Measurements from ENCODE around the gene SELENOV.
A peak's percentile ranks its signal among the peaks of the same experiment; 100 is the strongest.

DNA sequence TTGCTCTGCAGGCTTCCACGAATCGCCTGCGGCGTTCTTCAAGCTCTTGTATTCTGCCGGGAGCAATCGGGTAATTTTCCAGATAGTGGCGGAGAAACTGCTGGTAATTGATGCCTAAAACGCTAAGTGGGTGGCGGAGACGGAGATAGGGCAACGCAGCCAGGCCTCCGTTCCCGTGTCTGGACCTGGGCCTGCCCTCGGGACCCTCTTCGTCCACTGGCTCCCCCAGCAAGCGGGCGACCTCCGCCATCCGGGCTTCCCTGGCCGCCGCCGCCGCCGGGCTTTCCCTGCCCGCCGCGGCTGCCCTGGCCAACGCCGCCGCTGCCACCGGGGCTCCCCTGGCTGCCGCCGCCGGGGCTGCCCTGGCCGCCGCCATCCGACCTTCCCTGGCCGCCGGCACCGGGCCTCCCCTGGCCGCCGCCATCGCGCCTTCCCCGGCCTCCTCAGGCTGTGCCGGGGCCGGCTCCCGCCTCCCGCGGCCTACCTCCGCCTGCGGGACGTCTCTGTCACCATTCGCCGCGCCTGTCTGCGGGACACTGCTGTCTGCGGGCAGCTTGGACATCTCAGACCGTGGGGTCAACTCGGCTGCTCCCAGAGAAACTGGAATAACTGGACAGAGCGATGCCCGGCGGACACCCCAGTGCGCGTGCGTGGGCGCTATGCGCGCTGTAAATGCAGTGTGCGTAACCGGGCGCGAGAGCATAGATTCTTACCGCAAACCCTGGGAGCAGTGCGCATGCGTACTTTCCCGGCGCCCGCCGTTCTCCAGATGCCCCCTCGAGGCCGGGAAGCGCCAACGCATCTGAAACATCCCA, 24.8 kb downstream of the SELENOV start, which contains the start of gene EID2:
- TF ChIP-seq, protein P1, sequence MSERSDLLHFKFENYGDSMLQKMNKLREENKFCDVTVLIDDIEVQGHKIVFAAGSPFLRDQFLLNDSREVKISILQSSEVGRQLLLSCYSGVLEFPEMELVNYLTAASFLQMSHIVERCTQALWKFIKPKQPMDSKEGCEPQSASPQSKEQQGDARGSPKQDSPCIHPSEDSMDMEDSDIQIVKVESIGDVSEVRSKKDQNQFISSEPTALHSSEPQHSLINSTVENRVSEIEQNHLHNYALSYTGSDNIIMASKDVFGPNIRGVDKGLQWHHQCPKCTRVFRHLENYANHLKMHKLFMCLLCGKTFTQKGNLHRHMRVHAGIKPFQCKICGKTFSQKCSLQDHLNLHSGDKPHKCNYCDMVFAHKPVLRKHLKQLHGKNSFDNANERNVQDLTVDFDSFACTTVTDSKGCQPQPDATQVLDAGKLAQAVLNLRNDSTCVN (tag by site-specific recombination; optimal IDR thresholded peaks at IDR 0.05): peak; percentile 100
- no peak for TF ChIP-seq ZBTB7A (tag by site-specific recombination; IDR thresholded peaks at IDR 0.05; ENCODE audit: low read depth)
- TF ChIP-seq, protein P2, sequence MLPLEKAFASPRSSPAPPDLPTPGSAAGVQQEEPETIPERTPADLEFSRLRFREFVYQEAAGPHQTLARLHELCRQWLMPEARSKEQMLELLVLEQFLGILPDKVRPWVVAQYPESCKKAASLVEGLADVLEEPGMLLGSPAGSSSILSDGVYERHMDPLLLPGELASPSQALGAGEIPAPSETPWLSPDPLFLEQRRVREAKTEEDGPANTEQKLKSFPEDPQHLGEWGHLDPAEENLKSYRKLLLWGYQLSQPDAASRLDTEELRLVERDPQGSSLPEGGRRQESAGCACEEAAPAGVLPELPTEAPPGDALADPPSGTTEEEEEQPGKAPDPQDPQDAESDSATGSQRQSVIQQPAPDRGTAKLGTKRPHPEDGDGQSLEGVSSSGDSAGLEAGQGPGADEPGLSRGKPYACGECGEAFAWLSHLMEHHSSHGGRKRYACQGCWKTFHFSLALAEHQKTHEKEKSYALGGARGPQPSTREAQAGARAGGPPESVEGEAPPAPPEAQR (tag by site-specific recombination; IDR thresholded peaks at IDR 0.05): no peak
- no peak for TF ChIP-seq ZIC2 (tag by site-specific recombination; IDR thresholded peaks at IDR 0.05)
- TF ChIP-seq, protein P3, sequence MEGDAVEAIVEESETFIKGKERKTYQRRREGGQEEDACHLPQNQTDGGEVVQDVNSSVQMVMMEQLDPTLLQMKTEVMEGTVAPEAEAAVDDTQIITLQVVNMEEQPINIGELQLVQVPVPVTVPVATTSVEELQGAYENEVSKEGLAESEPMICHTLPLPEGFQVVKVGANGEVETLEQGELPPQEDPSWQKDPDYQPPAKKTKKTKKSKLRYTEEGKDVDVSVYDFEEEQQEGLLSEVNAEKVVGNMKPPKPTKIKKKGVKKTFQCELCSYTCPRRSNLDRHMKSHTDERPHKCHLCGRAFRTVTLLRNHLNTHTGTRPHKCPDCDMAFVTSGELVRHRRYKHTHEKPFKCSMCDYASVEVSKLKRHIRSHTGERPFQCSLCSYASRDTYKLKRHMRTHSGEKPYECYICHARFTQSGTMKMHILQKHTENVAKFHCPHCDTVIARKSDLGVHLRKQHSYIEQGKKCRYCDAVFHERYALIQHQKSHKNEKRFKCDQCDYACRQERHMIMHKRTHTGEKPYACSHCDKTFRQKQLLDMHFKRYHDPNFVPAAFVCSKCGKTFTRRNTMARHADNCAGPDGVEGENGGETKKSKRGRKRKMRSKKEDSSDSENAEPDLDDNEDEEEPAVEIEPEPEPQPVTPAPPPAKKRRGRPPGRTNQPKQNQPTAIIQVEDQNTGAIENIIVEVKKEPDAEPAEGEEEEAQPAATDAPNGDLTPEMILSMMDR (tag by site-specific recombination; IDR thresholded peaks at IDR 0.05): peak; percentile 97
- TF ChIP-seq, protein P4, sequence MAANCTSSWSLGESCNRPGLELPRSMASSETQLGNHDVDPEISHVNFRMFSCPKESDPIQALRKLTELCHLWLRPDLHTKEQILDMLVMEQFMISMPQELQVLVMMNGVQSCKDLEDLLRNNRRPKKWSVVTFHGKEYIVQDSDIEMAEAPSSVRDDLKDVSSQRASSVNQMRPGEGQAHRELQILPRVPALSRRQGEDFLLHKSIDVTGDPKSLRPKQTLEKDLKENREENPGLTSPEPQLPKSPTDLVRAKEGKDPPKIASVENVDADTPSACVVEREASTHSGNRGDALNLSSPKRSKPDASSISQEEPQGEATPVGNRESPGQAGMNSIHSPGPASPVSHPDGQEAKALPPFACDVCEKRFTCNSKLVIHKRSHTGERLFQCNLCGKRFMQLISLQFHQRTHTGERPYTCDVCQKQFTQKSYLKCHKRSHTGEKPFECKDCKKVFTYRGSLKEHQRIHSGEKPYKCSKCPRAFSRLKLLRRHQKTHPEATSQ (tag by site-specific recombination; IDR thresholded peaks at IDR 0.05): no peak
- TF ChIP-seq TRIM28 (IDR thresholded peaks at IDR 0.05; ENCODE audit: borderline replicate concordance, low read length): no peak
- no peak for TF ChIP-seq ZNF174 (tag by site-specific recombination; IDR thresholded peaks at IDR 0.05)
